Mesenchymal stem cell (in vitro differentiated cells and primary cell): Measurements from ENCODE around the gene DNAH10.

Source experiments
- DNase-seq: peaks from one replicate; pipeline ENCODE4 v3.0.0-alpha.2; 2013
- H2AFZ ChIP-seq: one replicate; pipeline ENCODE4 v1.6.1; 2013; ENCODE audit warnings: low read depth, mild to moderate bottlenecking, control low read depth, inconsistent platforms, low read length, moderate library complexity
- H2AK5ac ChIP-seq: 2 replicates; pipeline ENCODE4 v1.6.1; 2013; ENCODE audit warnings: low read length, moderate library complexity, mild to moderate bottlenecking, inconsistent platforms; ENCODE audit not compliant: severe bottlenecking
- H2BK120ac ChIP-seq: one replicate; pipeline ENCODE4 v1.6.1; 2013; ENCODE audit warnings: low read depth, mild to moderate bottlenecking, inconsistent platforms, low read length, moderate library complexity
- H2BK12ac ChIP-seq, 2 experiments: one replicate each; pipeline ENCODE4 v1.6.1; 2013; ENCODE audit warnings: inconsistent platforms in 2 of 2, low read length in 2 of 2, mild to moderate bottlenecking in 2 of 2, moderate library complexity in 2 of 2, control low read depth in 1 of 2
- H2BK15ac ChIP-seq: one replicate; pipeline ENCODE4 v1.6.1; 2013; ENCODE audit warnings: mild to moderate bottlenecking, low read depth, inconsistent platforms; ENCODE audit not compliant: poor library complexity, severe bottlenecking
- H2BK5ac ChIP-seq: 2 replicates; pipeline ENCODE4 v1.6.1; 2013; ENCODE audit warnings: low read depth, mild to moderate bottlenecking, low read length, control low read depth, inconsistent platforms; ENCODE audit not compliant: poor library complexity, severe bottlenecking
- H3K14ac ChIP-seq, 2 experiments: one replicate each; pipeline ENCODE4 v1.6.1; 2013; ENCODE audit warnings: inconsistent platforms in 2 of 2, low read length in 2 of 2, control low read depth in 1 of 2, mild to moderate bottlenecking in 1 of 2, moderate library complexity in 1 of 2
- H3K18ac ChIP-seq, 2 experiments: one replicate each; pipeline ENCODE4 v1.6.1; 2013; ENCODE audit warnings: inconsistent platforms in 2 of 2, low read length in 2 of 2, control low read depth in 1 of 2, low read depth in 1 of 2, mild to moderate bottlenecking in 1 of 2
- H3K23ac ChIP-seq, 2 experiments: one replicate each; pipeline ENCODE4 v1.6.1; 2013; ENCODE audit warnings: inconsistent platforms in 2 of 2, low read length in 2 of 2, mild to moderate bottlenecking in 2 of 2, moderate library complexity in 2 of 2, control low read depth in 1 of 2
- H3K27ac ChIP-seq: 2 replicates; pipeline ENCODE4 v1.5.1; 2013; ENCODE audit warnings: mild to moderate bottlenecking, moderate library complexity, low read length, control low read depth, inconsistent platforms; ENCODE audit not compliant: poor library complexity, severe bottlenecking
- H3K27me3 ChIP-seq, 2 experiments: 2 replicates each; pipeline versions ENCODE4 v1.6.1 to v1.7.0; 2013; ENCODE audit warnings: low read length in 2 of 2, mild to moderate bottlenecking in 2 of 2, moderate library complexity in 2 of 2, control low read depth in 1 of 2, inconsistent platforms in 1 of 2; ENCODE audit not compliant: control insufficient read depth in 1 of 2, insufficient read depth in 1 of 2
- H3K36me3 ChIP-seq, 2 experiments: 2 replicates each; pipeline versions ENCODE4 v1.6.1 to v1.7.0; 2013; ENCODE audit warnings: low read length in 2 of 2, control low read depth in 1 of 2, inconsistent platforms in 1 of 2, low read depth in 1 of 2, mild to moderate bottlenecking in 1 of 2; ENCODE audit not compliant: insufficient read depth in 2 of 2, control insufficient read depth in 1 of 2
- H3K4ac ChIP-seq, 2 experiments: one replicate each; pipeline ENCODE4 v1.6.1; 2013; ENCODE audit warnings: inconsistent platforms in 2 of 2, low read length in 2 of 2, mild to moderate bottlenecking in 2 of 2, moderate library complexity in 2 of 2, control low read depth in 1 of 2, low read depth in 1 of 2
- H3K4me1 ChIP-seq: 2 replicates; pipeline ENCODE4 v1.6.1; 2013; ENCODE audit warnings: low read depth, low read length, control low read depth; ENCODE audit not compliant: control insufficient read depth, insufficient read depth
- H3K4me2 ChIP-seq: 2 replicates; pipeline ENCODE4 v1.6.1; 2013; ENCODE audit warnings: low read length, mild to moderate bottlenecking, inconsistent platforms; ENCODE audit not compliant: poor library complexity, severe bottlenecking
- H3K4me3 ChIP-seq, 2 experiments: 2 replicates each; pipeline versions ENCODE4 v1.5.1 to v1.7.0; 2013; ENCODE audit warnings: low read length in 2 of 2, mild to moderate bottlenecking in 2 of 2, control low read depth in 1 of 2, low read depth in 1 of 2; ENCODE audit not compliant: insufficient read depth in 1 of 2
- H3K79me1 ChIP-seq: replicated peaks from 2 replicates; pipeline ENCODE4 v1.6.1; 2013; ENCODE audit warnings: mild to moderate bottlenecking, control low read depth, low read length, inconsistent platforms; ENCODE audit not compliant: poor library complexity, severe bottlenecking
- H3K9ac ChIP-seq: 2 replicates; pipeline ENCODE4 v1.7.0; 2013; ENCODE audit warnings: mild to moderate bottlenecking, low read length, moderate library complexity
- H3K9me3 ChIP-seq: 2 replicates; pipeline ENCODE4 v1.7.0; 2013; ENCODE audit warnings: mild to moderate bottlenecking, low read length; ENCODE audit not compliant: control insufficient read depth
- H4K8ac ChIP-seq: one replicate; pipeline ENCODE4 v1.6.1; 2013; ENCODE audit warnings: inconsistent platforms, mild to moderate bottlenecking, low read length, moderate library complexity
- H4K91ac ChIP-seq: one replicate; pipeline ENCODE4 v1.6.1; 2013; ENCODE audit warnings: mild to moderate bottlenecking, low read length, inconsistent platforms
- WGBS: methylation state at CpG from one replicate; pipeline ENCODE4 v1.1.7; 2013; ENCODE audit warnings: mixed read lengths; 5-methylcytosine and 5-hydroxymethylcytosine counted together

Gene DNAH10

GRCh38 chr12:123856681-123857080 is 94.6 kb downstream of the DNAH10 start:
- H3K18ac ChIP-seq = no peak overlapping the region
- H2BK15ac ChIP-seq = no peak overlapping the region
- H3K27me3 ChIP-seq = peaks cover 19 to 26% of the 10 kb centered on the region in 2 experiments
- no peak overlapping the region for H3K14ac ChIP-seq
- H4K8ac ChIP-seq = no peak overlapping the region
- WGBS = 93% methylated on average over 1 of the region's 1 CpG
- no peak overlapping the region for H2AK5ac ChIP-seq
- no peak overlapping the region for H2AFZ ChIP-seq
- no peak overlapping the region for H2BK12ac ChIP-seq
- H3K9me3 ChIP-seq = no peaks in the 10 kb centered on the region
- H3K9ac ChIP-seq = no peak overlapping the region
- no peak overlapping the region for H3K23ac ChIP-seq
- no peak overlapping the region for H3K27ac ChIP-seq
- H3K4ac ChIP-seq = no peak overlapping the region
- DNase-seq = no peak
- no peak overlapping the region for H2BK120ac ChIP-seq
- no peak overlapping the region for H3K4me2 ChIP-seq
- H3K79me1 ChIP-seq = no peaks in the 10 kb centered on the region
- H3K4me1 ChIP-seq = no peaks in the 10 kb centered on the region
- no peaks in the 10 kb centered on the region for H3K36me3 ChIP-seq
- no peak overlapping the region for H3K4me3 ChIP-seq
- H2BK5ac ChIP-seq = no peak overlapping the region
- H4K91ac ChIP-seq = no peak overlapping the region

- Histone ChIP-seq H3K79me1 (no peaks in the 10 kb centered on the region), H2BK5ac (no peak overlapping the region), H2BK12ac (no peak overlapping the region), H3K36me3 (no peaks in the 10 kb centered on the region), H2BK120ac (no peak overlapping the region), H4K91ac (no peak overlapping the region), H2BK15ac (no peak overlapping the region), H4K8ac (no peak overlapping the region), H3K23ac (no peak overlapping the region), H3K18ac (no peak overlapping the region), H3K14ac (no peak overlapping the region), H3K9me3 (no peaks in the 10 kb centered on the region), H3K4me3 (no peak overlapping the region), H3K4ac (no peak overlapping the region), H3K27me3 (peaks cover 17 to 25% of the 10 kb centered on the region in 2 experiments), H3K4me2 (no peak overlapping the region), H3K27ac (no peak overlapping the region), H3K9ac (no peak overlapping the region), H2AFZ (no peak overlapping the region), H2AK5ac (no peak overlapping the region), H3K4me1 (no peaks in the 10 kb centered on the region)
- WGBS = 80% methylated on average over 9 of the region's 9 CpGs
- no peak for DNase-seq
Observed at GRCh38 chr12:123858176-123858575, 96.1 kb downstream of the DNAH10 start.

GRCh38 chr12:123859035-123859434 is 96.9 kb downstream of the DNAH10 start:
- no peak overlapping the region for H2AK5ac ChIP-seq
- no peak overlapping the region for H3K27ac ChIP-seq
- no peak overlapping the region for H3K18ac ChIP-seq
- H3K9ac ChIP-seq = no peak overlapping the region
- H3K4me3 ChIP-seq = no peak overlapping the region
- H3K4ac ChIP-seq = no peak overlapping the region
- no peak overlapping the region for H2BK120ac ChIP-seq
- H3K79me1 ChIP-seq = no peaks in the 10 kb centered on the region
- peaks cover 9 to 28% of the 10 kb centered on the region in 2 experiments for H3K27me3 ChIP-seq
- H3K36me3 ChIP-seq = no peaks in the 10 kb centered on the region
- no peak overlapping the region for H2BK12ac ChIP-seq
- no peak overlapping the region for H3K14ac ChIP-seq
- H3K4me1 ChIP-seq = no peaks in the 10 kb centered on the region
- no peak for DNase-seq
- H2BK15ac ChIP-seq = no peak overlapping the region
- no peak overlapping the region for H2AFZ ChIP-seq
- H2BK5ac ChIP-seq = no peak overlapping the region
- H3K9me3 ChIP-seq = no peaks in the 10 kb centered on the region
- H4K91ac ChIP-seq = no peak overlapping the region
- H4K8ac ChIP-seq = no peak overlapping the region
- no peak overlapping the region for H3K4me2 ChIP-seq
- 86% methylated on average over 13 of the region's 13 CpGs for WGBS
- H3K23ac ChIP-seq = no peak overlapping the region

GRCh38 chr12:123860377-123860776 is 98.3 kb downstream of the DNAH10 start:
- H2BK5ac ChIP-seq = no peak overlapping the region
- H2BK120ac ChIP-seq = no peak overlapping the region
- H2BK12ac ChIP-seq = no peak overlapping the region
- no peak overlapping the region for H3K23ac ChIP-seq
- H2AFZ ChIP-seq = no peak overlapping the region
- H3K4ac ChIP-seq = no peak overlapping the region
- H3K4me1 ChIP-seq = no peaks in the 10 kb centered on the region
- WGBS = 32% methylated on average over 1 of the region's 3 CpGs
- H2BK15ac ChIP-seq = no peak overlapping the region
- H3K9me3 ChIP-seq = no peaks in the 10 kb centered on the region
- no peak for DNase-seq
- H3K27me3 ChIP-seq = peaks cover 7 to 19% of the 10 kb centered on the region in 2 experiments
- H4K8ac ChIP-seq = no peak overlapping the region
- no peak overlapping the region for H3K9ac ChIP-seq
- H3K36me3 ChIP-seq = no peaks in the 10 kb centered on the region
- H3K18ac ChIP-seq = no peak overlapping the region
- H4K91ac ChIP-seq = no peak overlapping the region
- no peak overlapping the region for H3K4me3 ChIP-seq
- no peak overlapping the region for H3K4me2 ChIP-seq
- no peak overlapping the region for H2AK5ac ChIP-seq
- H3K14ac ChIP-seq = no peak overlapping the region
- no peaks in the 10 kb centered on the region for H3K79me1 ChIP-seq
- no peak overlapping the region for H3K27ac ChIP-seq
